ENCODE measurements around the gene SYNE1. TPM values are rescaled to one million over a fixed set of nuclear protein-coding genes. Genes with fewer than 3 reads are reported as not detected.

Gene SYNE1
- total and polyA plus RNA-seq, 10 of the 15 experiments (the other 5 are each of a cell fraction or from before 2014, with no cell fraction given) = 2.3 to 28.7 (median 14.1) TPM

DNA sequence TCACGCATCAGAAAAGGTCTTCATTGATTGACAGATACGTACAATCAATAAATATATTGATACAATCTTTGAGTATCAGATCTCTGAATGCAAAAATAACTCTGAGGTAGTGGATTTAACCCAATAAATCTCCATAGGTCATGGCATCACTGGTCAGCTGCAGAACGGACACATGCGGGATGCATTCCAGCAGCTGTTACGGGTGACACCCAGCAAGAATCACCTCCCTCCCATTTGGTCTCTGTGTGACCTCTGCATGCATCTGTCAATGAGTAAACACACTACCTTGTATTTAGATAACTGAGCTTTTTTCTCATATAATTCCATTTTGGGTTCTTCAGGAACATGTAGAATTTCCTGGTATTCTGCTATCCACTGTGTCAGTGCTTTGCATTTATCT is 285.4 kb downstream of the SYNE1 start:
- FAIRE-seq (no peak), DNase-seq (ENCODE audit: low read depth, low spot score) (no peak), ATAC-seq (no peak)
- ChIA-PET RAD21 (ENCODE audit: unreplicated experiment) (interaction anchor here (0.6 kb wide), 1 partner anchor 111 kb away, joined by 3 read pairs; no protein-coding TSS in a partner anchor), SMC1A (ENCODE audit: uncharacterized antibody, unreplicated experiment) (interaction anchor here (1.1 kb wide), 1 partner anchor 18 kb away, joined by 3 read pairs; no protein-coding TSS in a partner anchor), POLR2A (no interaction called here), CTCF (interaction anchor here (1.2 to 3.1 kb wide), 3 partner anchors 14 to 661 kb away, joined by 3 to 14 read pairs (median 3); no protein-coding TSS in a partner anchor)
- Histone ChIP-seq H3K4me2 (ENCODE audit: control insufficient read depth, insufficient read depth) (no peak overlapping the region), H3K27me3 (replicated peaks in 1 of 2; ENCODE audit: control insufficient read depth in 2 of 2, insufficient read depth in 2 of 2, low read length in 1 of 2) (no peaks in the 10 kb centered on the region; a peak in 1 of 4 replicates), H3K4me3 (no peak overlapping the region), H3K79me2 (ENCODE audit: control insufficient read depth, insufficient read depth, low read length) (no peaks in the 10 kb centered on the region), H4K20me1 (ENCODE audit: control insufficient read depth, insufficient read depth) (no peaks in the 10 kb centered on the region), H3K9me3 (replicated peaks; ENCODE audit: control insufficient read depth, insufficient read depth, low read length) (no peaks in the 10 kb centered on the region), H3K36me3 (ENCODE audit: control insufficient read depth in 2 of 2, insufficient read depth in 2 of 2, low read length in 1 of 2) (no peaks in the 10 kb centered on the region), H2AFZ (ENCODE audit: control insufficient read depth, low read depth, low read length) (no peak overlapping the region), H3K4me1 (ENCODE audit: control insufficient read depth, insufficient read depth, low read length) (no peaks in the 10 kb centered on the region), H3K27ac (ENCODE audit: control insufficient read depth, insufficient read depth) (no peak overlapping the region), H3K9ac (ENCODE audit: control insufficient read depth, insufficient read depth, low read length) (no peak overlapping the region)
- intact Hi-C loops (cut with micrococcal nuclease; ENCODE audit: unreplicated experiment) = no loop called here
- 62% methylated on average over 5 of the region's 5 CpGs for WGBS (ENCODE audit: insufficient coverage, insufficient replicate concordance, low lambda C conversion rate, missing lambda C conversion rate)
- TF ChIP-seq RBBP5 (conservative IDR thresholded peaks at IDR 0.05) (no peak), JUNB (IDR thresholded peaks at IDR 0.05) (no peak), KAT2A (conservative IDR thresholded peaks at IDR 0.05; ENCODE audit: control insufficient read depth, low read depth, low read length) (no peak), PAX8 (IDR thresholded peaks at IDR 0.05) (no peak)
- TF ChIP-seq, protein P1, sequence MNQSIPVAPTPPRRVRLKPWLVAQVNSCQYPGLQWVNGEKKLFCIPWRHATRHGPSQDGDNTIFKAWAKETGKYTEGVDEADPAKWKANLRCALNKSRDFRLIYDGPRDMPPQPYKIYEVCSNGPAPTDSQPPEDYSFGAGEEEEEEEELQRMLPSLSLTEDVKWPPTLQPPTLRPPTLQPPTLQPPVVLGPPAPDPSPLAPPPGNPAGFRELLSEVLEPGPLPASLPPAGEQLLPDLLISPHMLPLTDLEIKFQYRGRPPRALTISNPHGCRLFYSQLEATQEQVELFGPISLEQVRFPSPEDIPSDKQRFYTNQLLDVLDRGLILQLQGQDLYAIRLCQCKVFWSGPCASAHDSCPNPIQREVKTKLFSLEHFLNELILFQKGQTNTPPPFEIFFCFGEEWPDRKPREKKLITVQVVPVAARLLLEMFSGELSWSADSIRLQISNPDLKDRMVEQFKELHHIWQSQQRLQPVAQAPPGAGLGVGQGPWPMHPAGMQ (IDR thresholded peaks at IDR 0.05; ENCODE audit: borderline replicate concordance) = no peak
- TF ChIP-seq, protein P2, sequence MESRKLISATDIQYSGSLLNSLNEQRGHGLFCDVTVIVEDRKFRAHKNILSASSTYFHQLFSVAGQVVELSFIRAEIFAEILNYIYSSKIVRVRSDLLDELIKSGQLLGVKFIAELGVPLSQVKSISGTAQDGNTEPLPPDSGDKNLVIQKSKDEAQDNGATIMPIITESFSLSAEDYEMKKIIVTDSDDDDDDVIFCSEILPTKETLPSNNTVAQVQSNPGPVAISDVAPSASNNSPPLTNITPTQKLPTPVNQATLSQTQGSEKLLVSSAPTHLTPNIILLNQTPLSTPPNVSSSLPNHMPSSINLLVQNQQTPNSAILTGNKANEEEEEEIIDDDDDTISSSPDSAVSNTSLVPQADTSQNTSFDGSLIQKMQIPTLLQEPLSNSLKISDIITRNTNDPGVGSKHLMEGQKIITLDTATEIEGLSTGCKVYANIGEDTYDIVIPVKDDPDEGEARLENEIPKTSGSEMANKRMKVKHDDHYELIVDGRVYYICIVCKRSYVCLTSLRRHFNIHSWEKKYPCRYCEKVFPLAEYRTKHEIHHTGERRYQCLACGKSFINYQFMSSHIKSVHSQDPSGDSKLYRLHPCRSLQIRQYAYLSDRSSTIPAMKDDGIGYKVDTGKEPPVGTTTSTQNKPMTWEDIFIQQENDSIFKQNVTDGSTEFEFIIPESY (IDR thresholded peaks at IDR 0.05) = no peak
- BruUV-seq (replicated peaks) = no TSS peak
- in situ Hi-C loops (cut with MboI) = no loop called here
